HG03432 (cell line): ENCODE measurements around the gene FANCI.

Experiments
- ATAC-seq: cut with Tn5 transposase; IDR thresholded peaks from one replicate; pipeline ENCODE4 v1.9.1; 2021; ENCODE audit warnings: mild to moderate bottlenecking, moderate library complexity; ENCODE audit not compliant: unreplicated experiment

The FANCI gene

GRCh38 chr15:89359471-89360293 is 115.9 kb downstream of the FANCI start:
- no peak for ATAC-seq

- ATAC-seq, result no peak
These were observed 116.7 kb downstream of the FANCI start for GRCh38 chr15:89360294-89360971.

GRCh38 chr15:89361451-89362202 is 117.8 kb downstream of the FANCI start:
- no peak for ATAC-seq

DNA sequence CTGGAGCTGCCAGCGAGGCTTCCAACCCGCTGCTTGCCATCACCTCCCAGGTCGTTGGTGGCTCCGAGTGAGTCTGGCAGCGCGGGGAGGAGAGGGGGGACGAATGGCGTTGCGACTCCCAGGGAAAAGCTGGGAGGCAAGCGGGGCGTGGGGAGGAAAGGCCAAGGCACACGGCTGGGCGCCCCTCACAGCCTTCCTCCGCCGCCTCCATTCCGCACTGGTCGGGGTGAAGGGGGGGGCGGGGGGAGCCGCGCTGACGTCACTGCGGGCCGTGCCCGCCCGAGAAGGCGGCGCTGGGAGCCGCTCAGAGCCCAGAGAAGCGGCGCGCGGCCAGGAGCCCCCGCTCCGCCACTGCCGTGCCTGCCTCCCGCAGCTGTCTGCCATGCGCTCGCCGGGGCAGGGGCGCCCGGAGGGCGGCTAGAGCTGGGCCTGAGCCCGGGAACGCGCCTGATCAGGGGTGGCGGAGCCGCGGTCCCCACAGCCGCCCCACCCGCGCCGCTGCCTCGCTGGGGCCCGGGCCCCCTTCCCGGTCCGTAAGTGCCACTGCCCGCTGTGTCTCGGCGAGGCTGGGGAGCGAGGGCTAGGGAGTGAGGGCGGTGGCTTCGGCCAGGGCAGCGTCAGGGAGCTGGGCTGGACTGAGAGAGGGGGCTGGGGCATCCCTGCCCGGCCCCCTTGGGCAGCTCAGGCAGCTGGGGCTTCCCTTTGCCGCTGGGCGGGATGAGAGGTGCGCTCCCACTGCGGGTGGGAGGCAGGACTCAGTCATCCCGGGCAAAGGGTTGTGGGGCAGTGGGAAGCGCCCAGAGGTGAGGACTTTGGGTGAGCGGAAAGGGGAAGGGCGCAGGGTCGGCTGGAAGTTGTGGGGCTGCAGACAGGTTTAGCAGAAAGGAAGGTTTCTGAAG is 118.7 kb downstream of the FANCI start:
- ATAC-seq, result no peak

GRCh38 chr15:89363133-89363532 is 119.4 kb downstream of the FANCI start:
- ATAC-seq, result no peak

GRCh38 chr15:89363770-89364169 is 120.0 kb downstream of the FANCI start:
- no peak for ATAC-seq

DNA sequence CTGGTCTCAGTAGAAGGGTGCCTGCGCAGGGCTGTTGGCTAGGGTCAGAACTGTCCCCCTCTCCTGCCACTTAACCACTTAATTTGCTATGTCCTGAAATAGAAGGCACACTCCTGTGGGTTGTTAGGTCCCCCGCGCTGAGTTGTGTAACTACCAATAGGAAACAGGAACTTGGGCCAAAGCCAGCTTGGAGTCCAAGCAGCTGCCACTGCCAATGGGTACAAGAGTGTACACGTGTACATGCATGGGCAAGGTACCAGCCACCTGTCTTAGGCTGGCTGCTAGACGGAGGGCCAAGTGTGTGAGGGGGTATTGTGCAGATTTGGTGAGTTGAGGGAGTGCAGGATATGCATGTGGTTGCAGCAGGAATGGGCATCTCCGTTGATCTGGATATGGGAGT is 120.6 kb downstream of the FANCI start:
- no peak for ATAC-seq

DNA sequence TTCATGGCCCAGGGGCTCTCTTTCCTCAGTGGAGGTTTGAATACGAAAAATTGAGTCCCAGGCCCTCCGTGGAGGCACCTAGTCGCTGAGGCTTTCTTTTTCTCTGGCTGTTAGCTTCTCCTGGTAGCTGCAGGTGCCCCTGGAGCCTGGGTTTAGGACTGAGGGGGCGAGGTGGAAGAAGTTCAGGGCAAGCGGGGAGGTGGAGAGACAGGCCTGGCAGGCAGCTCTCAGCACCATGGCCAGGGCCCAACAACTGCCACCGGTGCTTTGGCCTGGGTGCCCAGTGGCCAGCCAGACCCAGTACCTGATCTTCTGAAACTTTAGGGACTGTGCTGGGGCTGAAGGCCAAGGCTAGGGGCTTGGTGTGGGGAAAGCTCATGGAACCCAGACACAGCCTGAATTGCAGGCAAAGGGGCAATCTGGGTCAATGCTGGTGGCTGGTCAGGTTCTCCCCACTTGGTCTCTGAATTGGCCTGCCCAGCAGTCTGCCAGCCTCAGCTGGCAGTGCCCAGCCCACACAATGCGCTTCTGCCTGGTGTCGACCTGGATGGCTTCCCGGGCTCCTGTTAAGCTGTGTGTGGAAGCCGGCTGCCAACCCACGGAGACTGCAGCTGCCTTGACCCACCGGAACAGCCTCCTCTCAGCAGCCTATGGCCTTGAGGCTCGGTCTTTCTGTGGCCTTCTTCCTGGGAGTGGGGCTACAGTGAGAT is 121.1 kb downstream of the FANCI start:
- ATAC-seq, result no peak

DNA sequence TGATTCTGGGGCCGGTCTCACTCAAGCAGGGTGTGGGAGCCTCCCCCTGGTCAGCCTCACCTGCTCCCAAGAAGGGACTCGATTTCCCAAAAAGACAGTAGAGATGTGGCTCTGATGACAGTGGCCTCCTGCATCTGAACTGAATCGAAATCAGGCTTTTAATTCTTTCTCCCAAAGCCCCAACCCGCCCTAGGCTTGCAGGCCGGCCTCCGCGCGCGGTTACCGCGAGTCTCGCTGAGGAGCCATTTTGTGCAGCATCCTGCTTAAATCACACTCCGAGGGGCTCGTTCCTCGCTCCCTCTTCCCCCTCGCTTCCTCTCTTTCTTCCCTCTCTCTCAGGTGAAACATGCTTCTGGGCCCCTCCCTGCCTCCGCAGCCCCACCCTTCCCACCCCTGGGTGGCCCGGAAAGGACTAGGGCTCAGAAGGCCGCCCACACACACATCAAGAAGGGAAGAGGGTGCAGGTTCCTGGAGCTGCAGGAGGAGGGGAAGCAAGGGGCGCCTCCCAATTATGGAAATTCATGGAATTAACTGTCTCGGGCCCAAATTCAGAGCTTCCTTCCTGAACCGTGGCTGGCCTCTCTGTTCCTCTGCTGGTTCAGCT is 121.8 kb downstream of the FANCI start:
- no peak for ATAC-seq
